Ovary (tissue), 9 donors: Measurements from ENCODE around the gene SOAT2. TPM values are rescaled to one million over a fixed set of nuclear protein-coding genes. Genes with fewer than 3 reads are reported as not detected.

Experiments
- DNase-seq, 5 donors: peaks; one replicate each; pipeline ENCODE4 v3.0.0-alpha.2; 2019 to 2020
- H3K27ac ChIP-seq, 2 donors: fragments of 200-600 bp; one replicate each; pipeline versions ENCODE4 v1.5.1 to v1.8.0; 2019 to 2022
- H3K27me3 ChIP-seq: fragments of 200-600 bp; one replicate; pipeline ENCODE4 v1.8.0; 2022
- H3K36me3 ChIP-seq: fragments of 200-600 bp; sonication (generic); one replicate; pipeline ENCODE4 v1.5.1; 2019
- H3K4me1 ChIP-seq: one replicate; pipeline ENCODE4 v1.8.1; 2013; ENCODE audit warnings: mild to moderate bottlenecking, moderate library complexity; ENCODE audit not compliant: insufficient read depth
- H3K4me3 ChIP-seq: fragments of 200-600 bp; sonication (generic); one replicate; pipeline ENCODE4 v1.5.1; 2017
- H3K9me3 ChIP-seq, 2 donors: fragments of 200-600 bp in 1 of 2; sonication (generic) in 1 of 2; one replicate each; pipeline versions ENCODE4 v1.5.1 to v1.8.1; 2013 to 2019; ENCODE audit warnings: mild to moderate bottlenecking in 1 of 2, moderate library complexity in 1 of 2
- EP300 ChIP-seq: sonication (generic); formaldehyde crosslinking; IDR thresholded peaks from one replicate; pipeline ENCODE4 v1.6.1; 2017; ENCODE audit warnings: antibody characterized with exemption
- POLR2A ChIP-seq: fragments of 450-650 bp; IDR thresholded peaks from one replicate; pipeline ENCODE4 v1.6.1; 2017; ENCODE audit warnings: antibody characterized with exemption, mild to moderate bottlenecking, moderate library complexity
- WGBS, 3 donors: extraction: QIAGEN DNeasy Blood & Tissue Kit in 1 of 3; methylation state at CpG; one replicate each; pipeline versions ENCODE4 v1.1.5 to v1.1.7; 2013 to 2017; 5-methylcytosine and 5-hydroxymethylcytosine counted together
- intact Hi-C, 4 donors: fragments of 100-400 bp; cut with DNase I; formaldehyde crosslinking; loops; one replicate each; pipeline versions ENCODE4 v1.11.0 to v1.15.1; 2022 to 2023
- polyA plus RNA-seq, 2 donors: library from polyadenylated mRNA; stranded (reverse); fragments of 200-250 nt in 1 of 2; fragments of 350-450 nt in 1 of 2; fragmentation: Illumina TruSeq in 1 of 2; extraction: RNeasy Lipid Tissue Mini Kit (QIAGEN cat#74804) in 1 of 2; gene quantifications; one replicate each; pipeline ENCODE4 v1.2.3, GENCODE V29; 2013 to 2014
- total RNA-seq, 7 donors: library from RNA; depleted of rRNA in 2 of 7; stranded (reverse); fragments of >200 nt in 2 of 7; fragmentation: NEBNext Ultra II Directional in 3 of 7; extraction: Animal tissue kit (Norgen Biotek cat#: 25700) in 3 of 7; gene quantifications; one replicate each; pipeline versions ENCODE4 v1.1.0 to v1.2.4, GENCODE V29; 2016 to 2023
- TF ChIP-seq, protein P1 (sequence below), 3 donors: fragments of 450-650 bp in 2 of 3; fragments of 200-600 bp in 1 of 3; IDR thresholded peaks; one replicate each; pipeline versions ENCODE4 v1.5.1 to v1.8.0; 2016 to 2022; ENCODE audit warnings: antibody characterized with exemption in 3 of 3, mild to moderate bottlenecking in 1 of 3
- donor health status: DM: no; HTN: no; CAD: no; lungs with moderate emphysema.
- donor health status: DM: no; HTN: no; CAD: no.
- donor health status: Bipolar disorder and iron deficiency.
- donor health status: DM: yes; HTN: yes; CAD: no.
- donor health status: DM: no; HTN: no; CAD: no.
- donor health status: DM: yes; HTN: yes; CAD: no.

Gene SOAT2
- total and polyA plus RNA-seq, 9 donors: 0.07 to 0.72 (median 0.28) TPM; not detected in 4

GRCh38 chr12:53065975-53066931, 37.0 kb upstream of the SOAT2 start:
- H3K4me1 ChIP-seq: peaks cover 38% of the 10 kb centered on the region
- 40 to 44% (median 43%) methylated on average over 24 of the region's 24 CpGs for WGBS, 3 donors
- intact Hi-C loops: loop anchor here in 3 of 4 donors (2.0 to 5.0 kb wide), 2 partner anchors 33 to 131 kb away; no protein-coding TSS in a partner anchor
- H3K27ac ChIP-seq: peak overlapping the region; percentile 40 to 64
- H3K4me3 ChIP-seq: no peak overlapping the region
- no peak for TF ChIP-seq POLR2A
- TF ChIP-seq EP300: no peak
- TF ChIP-seq, protein P1, sequence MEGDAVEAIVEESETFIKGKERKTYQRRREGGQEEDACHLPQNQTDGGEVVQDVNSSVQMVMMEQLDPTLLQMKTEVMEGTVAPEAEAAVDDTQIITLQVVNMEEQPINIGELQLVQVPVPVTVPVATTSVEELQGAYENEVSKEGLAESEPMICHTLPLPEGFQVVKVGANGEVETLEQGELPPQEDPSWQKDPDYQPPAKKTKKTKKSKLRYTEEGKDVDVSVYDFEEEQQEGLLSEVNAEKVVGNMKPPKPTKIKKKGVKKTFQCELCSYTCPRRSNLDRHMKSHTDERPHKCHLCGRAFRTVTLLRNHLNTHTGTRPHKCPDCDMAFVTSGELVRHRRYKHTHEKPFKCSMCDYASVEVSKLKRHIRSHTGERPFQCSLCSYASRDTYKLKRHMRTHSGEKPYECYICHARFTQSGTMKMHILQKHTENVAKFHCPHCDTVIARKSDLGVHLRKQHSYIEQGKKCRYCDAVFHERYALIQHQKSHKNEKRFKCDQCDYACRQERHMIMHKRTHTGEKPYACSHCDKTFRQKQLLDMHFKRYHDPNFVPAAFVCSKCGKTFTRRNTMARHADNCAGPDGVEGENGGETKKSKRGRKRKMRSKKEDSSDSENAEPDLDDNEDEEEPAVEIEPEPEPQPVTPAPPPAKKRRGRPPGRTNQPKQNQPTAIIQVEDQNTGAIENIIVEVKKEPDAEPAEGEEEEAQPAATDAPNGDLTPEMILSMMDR (IDR thresholded peaks at IDR 0.05): peak; percentile 85 to 97 (median 95)
- no peaks in the 10 kb centered on the region for H3K27me3 ChIP-seq
- H3K9me3 ChIP-seq: no peaks in the 10 kb centered on the region
- H3K36me3 ChIP-seq: no peaks in the 10 kb centered on the region
- DNase-seq: peak; percentile 84 to 92 (median 89)

DNA sequence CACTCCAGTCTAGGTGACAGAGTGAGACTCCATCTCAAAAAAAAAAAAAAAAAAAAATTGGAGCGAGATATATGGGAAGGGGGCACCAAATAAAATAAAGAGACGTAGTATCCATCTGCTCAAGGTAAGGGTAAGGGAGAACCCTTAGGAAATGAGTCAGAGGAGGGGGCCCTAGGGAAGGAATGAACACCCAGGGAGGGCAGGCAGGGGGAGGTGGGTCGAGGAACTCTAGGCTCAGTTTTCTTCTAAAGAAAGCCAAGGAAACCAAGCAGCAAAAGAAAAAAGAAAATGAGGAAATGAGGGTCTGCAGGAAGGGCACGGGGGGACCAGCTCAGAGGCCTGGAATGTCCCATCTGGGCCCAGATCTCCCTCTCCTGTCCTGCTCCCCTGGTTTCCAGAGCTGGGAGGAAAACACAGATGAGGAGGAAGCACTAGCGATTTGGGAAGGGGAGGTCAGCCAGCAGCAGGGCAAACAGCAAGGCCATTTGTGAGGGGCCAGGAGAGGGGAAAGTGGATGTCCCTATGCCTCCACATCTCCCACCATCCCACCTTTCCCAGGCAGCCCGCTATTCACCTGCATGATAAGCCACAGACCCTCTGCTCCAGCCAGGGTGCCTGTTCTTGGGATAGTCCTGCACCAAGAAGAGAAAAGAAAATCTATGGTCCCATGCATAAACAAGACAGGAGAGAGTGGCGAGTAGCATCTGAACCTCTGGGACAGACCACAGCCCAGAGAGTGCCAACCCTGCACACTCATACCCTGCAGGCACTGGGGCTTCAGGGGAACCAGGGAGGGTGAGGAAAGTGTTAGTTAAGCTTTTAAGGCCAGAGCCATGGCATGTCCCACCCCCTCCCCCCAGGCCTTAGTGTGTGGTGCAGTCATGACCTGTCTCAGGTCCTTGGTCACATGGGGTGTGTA, 36.0 kb upstream of the SOAT2 start:
- TF ChIP-seq EP300 (no peak), POLR2A (peak; percentile 11)
- TF ChIP-seq, protein P1 (IDR thresholded peaks at IDR 0.05): no peak
- WGBS, 3 donors: 72 to 78% (median 72%) methylated on average over 7 of the region's 7 CpGs
- Histone ChIP-seq H3K4me1 (peaks cover 45% of the 10 kb centered on the region), H3K27ac (peak overlapping the region; percentile 11 to 41), H3K27me3 (no peaks in the 10 kb centered on the region), H3K9me3 (no peaks in the 10 kb centered on the region), H3K4me3 (no peak overlapping the region), H3K36me3 (no peaks in the 10 kb centered on the region)
- intact Hi-C loops: loop anchor here in 3 of 4 donors (2.0 to 5.0 kb wide), 2 partner anchors 31 to 130 kb away; no protein-coding TSS in a partner anchor
- DNase-seq: peak in 4 of 5 donors; percentile 5 to 33 (median 20)

GRCh38 chr12:53067993-53068770, 35.1 kb upstream of the SOAT2 start:
- Histone ChIP-seq H3K27me3 (no peaks in the 10 kb centered on the region), H3K36me3 (no peaks in the 10 kb centered on the region), H3K4me3 (no peak overlapping the region), H3K4me1 (peaks cover 46% of the 10 kb centered on the region), H3K27ac (peak overlapping the region; percentile 62 to 71), H3K9me3 (no peaks in the 10 kb centered on the region)
- WGBS, 3 donors: 79 to 83% (median 79%) methylated on average over 13 of the region's 13 CpGs
- TF ChIP-seq, protein P1 (IDR thresholded peaks at IDR 0.05): no peak
- TF ChIP-seq EP300 (no peak), POLR2A (no peak)
- DNase-seq: peak; percentile 9 to 44 (median 28)
- intact Hi-C loops: loop anchor here (1.0 to 5.0 kb wide), 4 partner anchors 31 to 129 kb away; no protein-coding TSS in a partner anchor
